Loucy (cell line): ENCODE measurements around the gene MAML2.

ENCODE experiments used
- CTCF ChIP-seq: fragments of 200-600 bp; sonication (generic); conservative IDR thresholded peaks from 2 replicates; pipeline ENCODE4 v1.5.1; 2014; ENCODE audit warnings: mild to moderate bottlenecking, antibody characterized with exemption, low read length
- EZH2phosphoT487 ChIP-seq: fragments of 200-600 bp; IDR thresholded peaks from 2 replicates; pipeline ENCODE4 v1.6.1; 2018; ENCODE audit warnings: antibody characterized with exemption, mild to moderate bottlenecking, moderate library complexity, borderline replicate concordance

- no peak for TF ChIP-seq CTCF
- TF ChIP-seq EZH2phosphoT487: no peak
These were observed 239.9 kb downstream of the MAML2 start for GRCh38 chr11:96103102-96103501.
